Body of pancreas (tissue), 4 donors: ENCODE results near the gene PLIN4. TPM values are rescaled to one million over a fixed set of nuclear protein-coding genes. Genes with fewer than 3 reads are reported as not detected.

Experiments used
- ATAC-seq: fragments of 150-250 bp; one replicate; pipeline ENCODE4 v1.9.1; 2016
- DNase-seq, 4 donors: peaks; one replicate each; pipeline ENCODE4 v3.0.0-alpha.2; 2019
- H3K27ac ChIP-seq, 4 donors: fragments of 200-600 bp; sonication (generic); 1 replicate in 3 of 4; 2 replicates in 1 of 4; pipeline versions ENCODE4 v1.5.1 to v1.6.1; 2016 to 2019; ENCODE audit warnings: mild to moderate bottlenecking in 1 of 4, mixed read lengths in 1 of 4, moderate library complexity in 1 of 4
- H3K27me3 ChIP-seq, 2 donors: fragments of 200-600 bp; sonication (generic); one replicate each; pipeline ENCODE4 v1.6.0; 2016; ENCODE audit warnings: mild to moderate bottlenecking in 1 of 2
- H3K36me3 ChIP-seq, 2 donors: fragments of 200-600 bp; sonication (generic); replicated peaks in 1 of 2; 2 replicates each; pipeline ENCODE4 v1.5.1; 2016; ENCODE audit warnings: low read depth in 2 of 2; ENCODE audit not compliant: insufficient read depth in 1 of 2
- H3K4me1 ChIP-seq: fragments of 200-600 bp; sonication (generic); one replicate; pipeline ENCODE4 v1.6.0; 2016
- H3K4me3 ChIP-seq, 2 donors: fragments of 200-600 bp; sonication (generic); 1 replicate in 1 of 2; 2 replicates in 1 of 2; pipeline ENCODE4 v1.5.1; 2016 to 2019
- H3K9me3 ChIP-seq, 3 donors: fragments of 200-600 bp; sonication (generic); 1 replicate in 2 of 3; 2 replicates in 1 of 3; pipeline ENCODE4 v1.5.1; 2016
- POLR2A ChIP-seq, 3 donors: fragments of 450-650 bp; IDR thresholded peaks; one replicate each; pipeline ENCODE4 v1.6.1; 2016; ENCODE audit warnings: antibody characterized with exemption in 3 of 3, mild to moderate bottlenecking in 2 of 3
- WGBS, 2 donors: methylation state at CpG; one replicate each; pipeline ENCODE4 v1.1.5; 2017; 5-methylcytosine and 5-hydroxymethylcytosine counted together
- intact Hi-C: fragments of 100-400 bp; cut with DNase I; formaldehyde crosslinking; loops from one replicate; pipeline ENCODE4 v1.15.1; 2023
- total RNA-seq, 2 donors: library from RNA; depleted of rRNA; stranded (reverse); fragments of >200 nt; gene quantifications; one replicate each; pipeline ENCODE4 v1.1.0, GENCODE V29; 2016
- TF ChIP-seq, protein P1 (sequence below), 7 experiments: fragments of 450-650 bp in 4 of 7; fragments of 200-600 bp in 3 of 7; sonication (generic) in 3 of 7; IDR thresholded peaks; one replicate each; pipeline ENCODE4 v1.5.1; 2016 to 2019; ENCODE audit warnings: antibody characterized with exemption in 7 of 7

PLIN4 gene
- total RNA-seq, 2 donors from 2014 or later: 18.9 to 125 TPM

GRCh38 chr19:4511300-4512054 is 6.8 kb downstream of the PLIN4 start:
- DNase-seq (no peak), ATAC-seq (no peak)
- no peaks in the 10 kb centered on the region for H3K4me1 ChIP-seq
- H3K27ac ChIP-seq: no peak overlapping the region
- no peaks in the 10 kb centered on the region for H3K9me3 ChIP-seq
- TF ChIP-seq POLR2A (IDR thresholded peaks at IDR 0.05): no peak
- TF ChIP-seq, protein P1, sequence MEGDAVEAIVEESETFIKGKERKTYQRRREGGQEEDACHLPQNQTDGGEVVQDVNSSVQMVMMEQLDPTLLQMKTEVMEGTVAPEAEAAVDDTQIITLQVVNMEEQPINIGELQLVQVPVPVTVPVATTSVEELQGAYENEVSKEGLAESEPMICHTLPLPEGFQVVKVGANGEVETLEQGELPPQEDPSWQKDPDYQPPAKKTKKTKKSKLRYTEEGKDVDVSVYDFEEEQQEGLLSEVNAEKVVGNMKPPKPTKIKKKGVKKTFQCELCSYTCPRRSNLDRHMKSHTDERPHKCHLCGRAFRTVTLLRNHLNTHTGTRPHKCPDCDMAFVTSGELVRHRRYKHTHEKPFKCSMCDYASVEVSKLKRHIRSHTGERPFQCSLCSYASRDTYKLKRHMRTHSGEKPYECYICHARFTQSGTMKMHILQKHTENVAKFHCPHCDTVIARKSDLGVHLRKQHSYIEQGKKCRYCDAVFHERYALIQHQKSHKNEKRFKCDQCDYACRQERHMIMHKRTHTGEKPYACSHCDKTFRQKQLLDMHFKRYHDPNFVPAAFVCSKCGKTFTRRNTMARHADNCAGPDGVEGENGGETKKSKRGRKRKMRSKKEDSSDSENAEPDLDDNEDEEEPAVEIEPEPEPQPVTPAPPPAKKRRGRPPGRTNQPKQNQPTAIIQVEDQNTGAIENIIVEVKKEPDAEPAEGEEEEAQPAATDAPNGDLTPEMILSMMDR (IDR thresholded peaks at IDR 0.05): no peak
- H3K27me3 ChIP-seq: no peaks in the 10 kb centered on the region
- 81 to 86% methylated on average over 19 to 27 of the region's 27 CpGs for WGBS, 2 donors
- no peaks in the 10 kb centered on the region for H3K36me3 ChIP-seq
- H3K4me3 ChIP-seq: no peak overlapping the region
- intact Hi-C loops: no loop called here

GRCh38 chr19:4510435-4511255 is 7.6 kb downstream of the PLIN4 start:
- no peak for ATAC-seq

DNA sequence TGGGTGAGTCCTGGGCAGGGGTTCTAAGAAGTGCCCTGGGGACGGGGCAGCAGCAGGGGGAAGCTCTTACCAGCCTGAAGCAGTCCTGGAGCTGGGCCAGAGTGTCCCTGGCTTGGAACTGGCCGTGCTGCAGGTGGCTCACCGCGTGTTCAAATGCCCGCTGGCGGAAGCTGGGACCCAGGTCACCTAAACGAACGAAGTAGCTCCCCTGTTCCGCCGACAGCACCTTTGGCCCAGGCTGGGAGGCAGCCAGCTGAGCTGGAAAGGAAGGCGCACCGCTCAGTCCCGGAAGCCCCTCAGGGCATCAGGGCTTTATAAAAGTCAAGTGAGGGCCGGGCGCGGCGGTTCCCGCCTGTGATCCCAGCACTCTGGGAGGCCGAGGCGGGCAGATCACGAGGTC is 9.6 kb downstream of the PLIN4 start:
- intact Hi-C loops: no loop called here
- Histone ChIP-seq H3K36me3 (no peaks in the 10 kb centered on the region), H3K27me3 (no peaks in the 10 kb centered on the region), H3K27ac (no peak overlapping the region), H3K4me1 (no peaks in the 10 kb centered on the region), H3K4me3 (no peak overlapping the region), H3K9me3 (no peaks in the 10 kb centered on the region)
- no peak for DNase-seq
- ATAC-seq: no peak
- TF ChIP-seq, protein P1 (IDR thresholded peaks at IDR 0.05): no peak
- TF ChIP-seq POLR2A (IDR thresholded peaks at IDR 0.05): no peak
- WGBS, 2 donors: 83 to 93% methylated on average over 1 to 21 of the region's 21 CpGs

More at GRCh38 chr19:4510435-4511255, 7.6 kb downstream of the PLIN4 start:
- no peak overlapping the region for H3K27ac ChIP-seq
- H3K4me3 ChIP-seq: no peak overlapping the region
- H3K27me3 ChIP-seq: no peaks in the 10 kb centered on the region
- no peaks in the 10 kb centered on the region for H3K36me3 ChIP-seq
- intact Hi-C loops: no loop called here
- DNase-seq: no peak
- WGBS, 2 donors: 89 to 96% methylated on average over 11 to 36 of the region's 37 CpGs
- no peak for TF ChIP-seq POLR2A (IDR thresholded peaks at IDR 0.05)
- TF ChIP-seq, protein P1 (IDR thresholded peaks at IDR 0.05): no peak
- no peaks in the 10 kb centered on the region for H3K9me3 ChIP-seq
- H3K4me1 ChIP-seq: no peaks in the 10 kb centered on the region

DNA sequence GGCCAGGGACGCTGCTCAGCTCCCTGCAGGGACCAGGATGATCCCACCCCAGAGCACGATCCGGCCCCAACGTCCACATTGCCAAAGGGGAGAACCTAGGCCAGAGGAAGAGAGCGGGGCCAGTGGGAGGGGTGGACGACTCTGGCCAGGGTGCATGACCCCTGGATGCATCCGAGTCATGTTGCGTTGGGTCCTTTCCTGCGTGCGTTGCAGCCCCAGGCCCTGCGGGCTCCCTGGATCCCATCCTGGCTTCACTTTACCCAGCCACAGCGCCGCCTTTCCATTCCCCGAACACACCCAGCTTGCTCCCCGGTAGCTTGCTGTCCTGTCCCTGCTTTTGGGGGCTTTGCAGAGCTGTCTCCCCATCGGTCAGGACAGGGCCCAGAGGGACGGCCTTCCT is 10.5 kb downstream of the PLIN4 start:
- Histone ChIP-seq H3K27ac (no peak overlapping the region), H3K27me3 (no peaks in the 10 kb centered on the region)
- WGBS, 2 donors: 80 to 84% methylated on average over 11 to 16 of the region's 17 CpGs

More for the DNA sequence above, 10.5 kb downstream of the PLIN4 start:
- Histone ChIP-seq H3K4me3 (no peak overlapping the region), H3K9me3 (no peaks in the 10 kb centered on the region), H3K4me1 (no peaks in the 10 kb centered on the region), H3K36me3 (no peaks in the 10 kb centered on the region)
- intact Hi-C loops: no loop called here
- DNase-seq (no peak), ATAC-seq (no peak)
- TF ChIP-seq POLR2A (IDR thresholded peaks at IDR 0.05): no peak
- TF ChIP-seq, protein P1 (IDR thresholded peaks at IDR 0.05): no peak
